SK-N-SH (cell line): ENCODE data around the gene ARHGEF39. TPM values are rescaled to one million over a fixed set of nuclear protein-coding genes. Genes with fewer than 3 reads are reported as not detected.

Experiments
- CTCF ChIA-PET: fragments of 300-600, 350-600 bp; formaldehyde crosslinking; extraction: SDS; loops from one replicate; lab custom pipeline; 2021; lab: Yijun Ruan, JAX
- POLR2A ChIA-PET: fragments of 350-600 bp; sonication (Branson Sonifier 250); formaldehyde crosslinking; extraction: SDS; loops from one replicate; lab custom pipeline; 2020; ENCODE audit warnings: antibody characterized with exemption, inconsistent platforms; lab: Yijun Ruan, JAX
- DNase-seq: peaks from one replicate; pipeline ENCODE4 v3.0.0; 2012
- H2AFZ ChIP-seq: fragments of 200-600 bp; sonication (generic); 2 replicates; pipeline ENCODE4 v1.8.1; 2016; ENCODE audit warnings: antibody characterized with exemption, mild to moderate bottlenecking, low read depth
- H3F3A ChIP-seq: fragments of 200-600 bp; sonication (generic); replicated peaks from 2 replicates; pipeline ENCODE3; 2016; ENCODE audit warnings: antibody characterized with exemption, mild to moderate bottlenecking; ENCODE audit not compliant: insufficient read depth
- H3K27ac ChIP-seq, 2 experiments: fragments of 200-500 bp in 1 of 2; fragments of 200-600 bp in 1 of 2; sonication (Bioruptor generic) in 1 of 2; sonication (generic), shearing (Covaris generic) in 1 of 2; 2 replicates each; pipeline versions ENCODE4 v1.5.1 to v1.6.1; 2014 to 2016; ENCODE audit warnings: low read depth in 2 of 2, inconsistent platforms in 1 of 2, low read length in 1 of 2, mild to moderate bottlenecking in 1 of 2, mixed read lengths in 1 of 2
- H3K27me3 ChIP-seq: fragments of 200-600 bp; sonication (generic), shearing (Covaris generic); 2 replicates; pipeline ENCODE4 v1.6.1; 2016; ENCODE audit warnings: mixed run types; ENCODE audit not compliant: insufficient read depth
- H3K36me3 ChIP-seq, 2 experiments: fragments of 200-500 bp in 1 of 2; fragments of 200-600 bp in 1 of 2; sonication (Bioruptor generic) in 1 of 2; sonication (generic) in 1 of 2; replicated peaks in 1 of 2; 2 replicates each; pipeline versions ENCODE3 to v1.5.1; 2014 to 2016; ENCODE audit warnings: low read length in 1 of 2, mild to moderate bottlenecking in 1 of 2; ENCODE audit not compliant: insufficient read depth in 2 of 2, control insufficient read depth in 1 of 2
- H3K4me1 ChIP-seq, 2 experiments: fragments of 200-500 bp in 1 of 2; fragments of 200-600 bp in 1 of 2; sonication (Bioruptor generic) in 1 of 2; sonication (generic), shearing (Covaris generic) in 1 of 2; 2 replicates each; pipeline versions ENCODE4 v1.5.1 to v1.6.1; 2014 to 2016; ENCODE audit warnings: low read depth in 1 of 2, low read length in 1 of 2, mixed run types in 1 of 2; ENCODE audit not compliant: insufficient read depth in 2 of 2, control insufficient read depth in 1 of 2
- H3K4me2 ChIP-seq: fragments of 200-600 bp; sonication (generic), shearing (Covaris generic); 2 replicates; pipeline ENCODE4 v1.6.1; 2017; ENCODE audit warnings: mixed run types
- H3K4me3 ChIP-seq, 2 experiments: fragments of 200-500 bp in 1 of 2; fragments of 200-600 bp in 1 of 2; sonication (Bioruptor generic) in 1 of 2; sonication (generic), shearing (Covaris generic) in 1 of 2; 2 replicates each; pipeline versions ENCODE4 v1.5.1 to v1.8.1; 2014 to 2016; ENCODE audit warnings: low read depth in 2 of 2, inconsistent platforms in 1 of 2, low read length in 1 of 2, mild to moderate bottlenecking in 1 of 2, mixed read lengths in 1 of 2, moderate library complexity in 1 of 2
- H3K79me2 ChIP-seq: fragments of 200-600 bp; sonication (generic); 2 replicates; pipeline ENCODE4 v1.8.1; 2017; ENCODE audit warnings: mild to moderate bottlenecking; ENCODE audit not compliant: insufficient read depth
- H3K9ac ChIP-seq: fragments of 200-600 bp; sonication (generic); 2 replicates; pipeline ENCODE4 v1.6.1; 2017; ENCODE audit warnings: mixed run types
- H3K9me2 ChIP-seq: fragments of 200-600 bp; sonication (generic); 2 replicates; pipeline ENCODE4 v1.6.1; 2017; ENCODE audit warnings: mixed run types
- H3K9me3 ChIP-seq: fragments of 200-600 bp; sonication (generic); 2 replicates; pipeline ENCODE4 v1.6.1; 2017; ENCODE audit warnings: mixed run types, mild to moderate bottlenecking, moderate library complexity
- H4K20me1 ChIP-seq: fragments of 200-600 bp; sonication (generic); 2 replicates; pipeline ENCODE4 v1.6.1; 2017; ENCODE audit warnings: mild to moderate bottlenecking, mixed run types; ENCODE audit not compliant: insufficient read depth
- RFX5 ChIP-seq: IDR thresholded peaks from 2 replicates; pipeline ENCODE4 v1.6.1; 2012; ENCODE audit warnings: mild to moderate bottlenecking, improper control_type of control experiment, low read length
- WGBS: methylation state at CpG from one replicate; pipeline ENCODE4 v1.1.6; 2017; ENCODE audit warnings: low lambda C conversion rate; 5-methylcytosine and 5-hydroxymethylcytosine counted together
- polyA plus RNA-seq, 3 experiments: library from polyadenylated mRNA; depleted of rRNA; stranded (reverse); fragments of >200 nt; gene quantifications; 2 replicates each; pipeline ENCODE4 v1.2.3, GENCODE V29; 2012
- TF ChIP-seq, protein P1 (sequence below): IDR thresholded peaks from 2 replicates; pipeline ENCODE4 v1.4.0; 2012; ENCODE audit warnings: low read depth
- TF ChIP-seq, protein P2 (sequence below): fragments of 200-600 bp; sonication (generic); IDR thresholded peaks from 2 replicates; pipeline ENCODE4 v1.6.1; 2017; ENCODE audit warnings: antibody characterized with exemption, mild to moderate bottlenecking, moderate library complexity
- TF ChIP-seq, protein P3 (sequence below): IDR thresholded peaks from 2 replicates; pipeline ENCODE4 v1.4.0; 2012; ENCODE audit warnings: low read depth, borderline replicate concordance

ARHGEF39 gene
- polyA plus RNA-seq, 1 of the 3 experiments (the other 2 are of a cell fraction) = 4.9 TPM

DNA sequence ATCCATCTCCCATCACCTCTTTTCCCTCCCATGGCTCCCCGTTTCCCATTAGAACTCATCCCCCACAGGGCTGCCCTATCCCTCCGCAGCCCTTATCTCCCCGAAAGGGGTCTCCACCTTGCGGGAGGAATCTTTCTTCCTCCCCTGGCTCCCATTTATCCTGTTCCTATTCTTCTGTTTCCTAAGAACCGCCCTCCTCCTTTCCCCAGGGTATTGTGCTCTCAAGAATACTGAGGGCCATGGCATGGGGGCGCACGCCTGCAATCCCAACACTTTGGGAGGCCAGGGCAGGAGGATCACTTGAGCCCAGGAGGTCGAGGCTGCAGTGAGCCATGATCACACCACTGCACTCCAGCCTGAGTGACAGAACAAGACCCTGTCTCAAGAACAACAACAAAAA lies 47.4 kb downstream of the ARHGEF39 start:
- Histone ChIP-seq H3K27ac (no peak overlapping the region), H3K4me3 (no peak overlapping the region; a peak in 2 of 4 replicates), H4K20me1 (no peaks in the 10 kb centered on the region), H3K36me3 (no peaks in the 10 kb centered on the region), H3K4me2 (no peak overlapping the region), H3F3A (no peaks in the 10 kb centered on the region), H3K9ac (no peak overlapping the region), H3K79me2 (no peaks in the 10 kb centered on the region), H3K9me3 (no peaks in the 10 kb centered on the region), H3K27me3 (0 out of 2 replicates have a peak, but pooled peaks cover 4% of the 10 kb centered on the region), H3K4me1 (peaks cover 0 to 12% of the 10 kb centered on the region in 2 experiments; a peak in 1 of 4 replicates), H3K9me2 (no peaks in the 10 kb centered on the region), H2AFZ (peak overlapping the region; percentile 65; the same call in 1 of the 2 replicates)
- TF ChIP-seq, protein P1, sequence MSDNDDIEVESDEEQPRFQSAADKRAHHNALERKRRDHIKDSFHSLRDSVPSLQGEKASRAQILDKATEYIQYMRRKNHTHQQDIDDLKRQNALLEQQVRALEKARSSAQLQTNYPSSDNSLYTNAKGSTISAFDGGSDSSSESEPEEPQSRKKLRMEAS = no peak
- TF ChIP-seq, protein P2, sequence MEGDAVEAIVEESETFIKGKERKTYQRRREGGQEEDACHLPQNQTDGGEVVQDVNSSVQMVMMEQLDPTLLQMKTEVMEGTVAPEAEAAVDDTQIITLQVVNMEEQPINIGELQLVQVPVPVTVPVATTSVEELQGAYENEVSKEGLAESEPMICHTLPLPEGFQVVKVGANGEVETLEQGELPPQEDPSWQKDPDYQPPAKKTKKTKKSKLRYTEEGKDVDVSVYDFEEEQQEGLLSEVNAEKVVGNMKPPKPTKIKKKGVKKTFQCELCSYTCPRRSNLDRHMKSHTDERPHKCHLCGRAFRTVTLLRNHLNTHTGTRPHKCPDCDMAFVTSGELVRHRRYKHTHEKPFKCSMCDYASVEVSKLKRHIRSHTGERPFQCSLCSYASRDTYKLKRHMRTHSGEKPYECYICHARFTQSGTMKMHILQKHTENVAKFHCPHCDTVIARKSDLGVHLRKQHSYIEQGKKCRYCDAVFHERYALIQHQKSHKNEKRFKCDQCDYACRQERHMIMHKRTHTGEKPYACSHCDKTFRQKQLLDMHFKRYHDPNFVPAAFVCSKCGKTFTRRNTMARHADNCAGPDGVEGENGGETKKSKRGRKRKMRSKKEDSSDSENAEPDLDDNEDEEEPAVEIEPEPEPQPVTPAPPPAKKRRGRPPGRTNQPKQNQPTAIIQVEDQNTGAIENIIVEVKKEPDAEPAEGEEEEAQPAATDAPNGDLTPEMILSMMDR = no peak
- TF ChIP-seq, protein P3, sequence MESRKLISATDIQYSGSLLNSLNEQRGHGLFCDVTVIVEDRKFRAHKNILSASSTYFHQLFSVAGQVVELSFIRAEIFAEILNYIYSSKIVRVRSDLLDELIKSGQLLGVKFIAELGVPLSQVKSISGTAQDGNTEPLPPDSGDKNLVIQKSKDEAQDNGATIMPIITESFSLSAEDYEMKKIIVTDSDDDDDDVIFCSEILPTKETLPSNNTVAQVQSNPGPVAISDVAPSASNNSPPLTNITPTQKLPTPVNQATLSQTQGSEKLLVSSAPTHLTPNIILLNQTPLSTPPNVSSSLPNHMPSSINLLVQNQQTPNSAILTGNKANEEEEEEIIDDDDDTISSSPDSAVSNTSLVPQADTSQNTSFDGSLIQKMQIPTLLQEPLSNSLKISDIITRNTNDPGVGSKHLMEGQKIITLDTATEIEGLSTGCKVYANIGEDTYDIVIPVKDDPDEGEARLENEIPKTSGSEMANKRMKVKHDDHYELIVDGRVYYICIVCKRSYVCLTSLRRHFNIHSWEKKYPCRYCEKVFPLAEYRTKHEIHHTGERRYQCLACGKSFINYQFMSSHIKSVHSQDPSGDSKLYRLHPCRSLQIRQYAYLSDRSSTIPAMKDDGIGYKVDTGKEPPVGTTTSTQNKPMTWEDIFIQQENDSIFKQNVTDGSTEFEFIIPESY = no peak
- ChIA-PET POLR2A (interaction anchor here (1.0 kb wide), 1 partner anchor 29 kb away, joined by 3 read pairs; no protein-coding TSS in a partner anchor), CTCF (interaction anchor here (0.8 to 5.3 kb wide), 3 partner anchors 12 to 29 kb away, joined by 3 to 20 read pairs (median 6); partner anchors contain the start of gene TESK1)
- WGBS = 86% methylated on average over 8 of the region's 8 CpGs
- DNase-seq = no peak

DNA sequence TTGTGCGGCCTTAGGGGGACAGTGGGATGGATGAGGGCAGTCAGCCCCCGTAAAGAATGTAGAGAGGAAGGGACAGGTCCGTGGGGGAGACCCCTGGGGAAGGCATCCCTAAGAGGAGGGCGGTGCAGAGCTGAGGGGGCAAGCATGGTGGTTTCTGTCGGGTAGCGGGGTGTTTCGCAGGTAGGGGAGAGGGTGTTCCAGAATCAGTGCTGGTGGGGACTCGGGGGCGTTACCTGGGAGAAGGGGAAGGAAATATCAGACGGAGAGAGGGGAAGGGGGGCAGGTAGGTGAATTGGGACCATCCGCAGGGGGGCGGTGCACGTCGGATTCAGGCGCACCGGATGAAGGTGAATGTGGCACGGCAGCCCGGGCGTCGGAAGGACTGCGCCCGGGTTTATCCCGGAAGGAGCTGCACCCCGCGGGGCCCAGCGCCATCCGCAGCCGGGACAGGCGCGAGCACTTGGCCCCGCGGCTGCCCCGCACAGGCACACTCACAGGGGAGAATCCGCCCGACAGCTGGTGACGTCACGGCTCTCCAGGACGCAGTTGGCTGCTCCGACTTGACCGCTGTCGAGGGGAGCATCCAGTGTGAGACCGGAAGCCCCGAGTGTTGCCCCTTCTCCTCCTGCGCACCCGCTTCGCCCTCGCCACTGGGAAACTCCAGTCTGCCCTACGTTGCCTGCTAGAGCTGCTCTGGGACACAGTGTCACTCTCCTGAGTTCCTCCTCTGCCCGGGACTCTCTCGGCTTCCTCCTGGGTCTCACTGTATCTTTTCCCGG lies 48.1 kb downstream of the ARHGEF39 start:
- no peaks in the 10 kb centered on the region for H4K20me1 ChIP-seq
- ChIA-PET CTCF (interaction anchor here (0.8 to 5.3 kb wide), 6 partner anchors 11 to 30 kb away, joined by 3 to 20 read pairs (median 5); partner anchors contain the start of gene TESK1), POLR2A (interaction anchor here (1.0 kb wide), 1 partner anchor 30 kb away, joined by 3 read pairs; no protein-coding TSS in a partner anchor)
- H3K9me2 ChIP-seq = no peaks in the 10 kb centered on the region
- H3K4me1 ChIP-seq = peaks cover 0 to 12% of the 10 kb centered on the region in 2 experiments; a peak in 1 of 4 replicates
- no peaks in the 10 kb centered on the region for H3K36me3 ChIP-seq
- peak; percentile 82 for DNase-seq
- H3K4me2 ChIP-seq = peak overlapping the region; percentile 44; the same call in 1 of the 2 replicates
- H3F3A ChIP-seq = no peaks in the 10 kb centered on the region
- no peaks in the 10 kb centered on the region for H3K79me2 ChIP-seq
- TF ChIP-seq, protein P2 = no peak
- peak; percentile 98 for TF ChIP-seq RFX5
- H3K9ac ChIP-seq = no peak overlapping the region
- 51% methylated on average over 27 of the region's 51 CpGs for WGBS
- H3K9me3 ChIP-seq = no peaks in the 10 kb centered on the region
- H3K4me3 ChIP-seq = peak overlapping the region; percentile 27 to 41; a peak in 3 of 4 replicates
- H2AFZ ChIP-seq = peak overlapping the region; percentile 65; the same call in 1 of the 2 replicates
- H3K27ac ChIP-seq = no peak overlapping the region
- H3K27me3 ChIP-seq = 0 out of 2 replicates have a peak, but pooled peaks cover 4% of the 10 kb centered on the region
